Naive thymus-derived CD4-positive, alpha-beta T cell (primary cell): ENCODE measurements around the gene RANBP1. TPM values are rescaled to one million over a fixed set of nuclear protein-coding genes. Genes with fewer than 3 reads are reported as not detected.
A peak's percentile ranks its signal among the peaks of the same experiment; 100 is the strongest.

ENCODE experiments used
- ATAC-seq: fragments of 150-1000 bp; cut with Tn5 transposase; 2 replicates; pipeline ENCODE4 v1.10.0; 2021; ENCODE audit warnings: mild to moderate bottlenecking, moderate library complexity
- CTCF ChIA-PET: fragments of 350-600 bp; sonication (Branson Sonifier 250); formaldehyde crosslinking; loops from one replicate; lab custom pipeline; 2021; ENCODE audit warnings: antibody characterized with exemption; lab: Charles Lee
- POLR2A ChIA-PET: fragments of 350-600 bp; sonication (Branson Sonifier 250); formaldehyde crosslinking; loops from one replicate; lab custom pipeline; 2021; ENCODE audit warnings: antibody characterized with exemption, inconsistent platforms; lab: Charles Lee
- DNase-seq, 9 donors: peaks; one replicate each; pipeline versions ENCODE4 v3.0.0 to v3.0.0-alpha.2; 2020 to 2022; ENCODE audit warnings: mixed read lengths in 1 of 9
- H3K27ac ChIP-seq: one replicate; pipeline ENCODE4 v1.7.0; 2013; ENCODE audit warnings: mild to moderate bottlenecking, low read depth, low read length, moderate library complexity
- H3K27me3 ChIP-seq, 2 donors: one replicate each; pipeline ENCODE4 v1.7.0; 2013; ENCODE audit warnings: low read length in 2 of 2, mild to moderate bottlenecking in 2 of 2, moderate library complexity in 2 of 2; ENCODE audit not compliant: control insufficient read depth in 2 of 2, insufficient read depth in 2 of 2
- H3K36me3 ChIP-seq, 3 experiments: 1 replicate in 2 of 3; 2 replicates in 1 of 3; pipeline ENCODE4 v1.7.0; 2013; ENCODE audit warnings: low read length in 3 of 3, mild to moderate bottlenecking in 3 of 3, moderate library complexity in 1 of 3; ENCODE audit not compliant: insufficient read depth in 3 of 3, control insufficient read depth in 2 of 3
- H3K4me1 ChIP-seq, 2 donors: one replicate each; pipeline ENCODE4 v1.7.0; 2013; ENCODE audit warnings: low read length in 2 of 2, mild to moderate bottlenecking in 2 of 2, moderate library complexity in 1 of 2; ENCODE audit not compliant: control insufficient read depth in 2 of 2, insufficient read depth in 2 of 2
- H3K4me3 ChIP-seq: 2 replicates; pipeline ENCODE4 v1.7.0; 2013; ENCODE audit warnings: mild to moderate bottlenecking, low read length
- H3K9me3 ChIP-seq, 3 experiments: 1 replicate in 2 of 3; 2 replicates in 1 of 3; pipeline ENCODE4 v1.7.0; 2013; ENCODE audit warnings: low read length in 3 of 3; ENCODE audit not compliant: control insufficient read depth in 2 of 3
- H3K27ac Mint-ChIP-seq, 9 donors: one replicate each; pipeline ENCODE4 v1.8.0; 2020 to 2022; ENCODE audit warnings: mixed read lengths in 9 of 9, mild to moderate bottlenecking in 8 of 9, moderate library complexity in 5 of 9, inconsistent platforms in 2 of 9
- H3K27me3 Mint-ChIP-seq, 5 donors: one replicate each; pipeline ENCODE4 v1.8.0; 2021 to 2022; ENCODE audit warnings: mixed read lengths in 5 of 5, mild to moderate bottlenecking in 1 of 5
- H3K36me3 Mint-ChIP-seq, 5 donors: one replicate each; pipeline ENCODE4 v1.8.0; 2020 to 2022; ENCODE audit warnings: mixed read lengths in 5 of 5, mild to moderate bottlenecking in 3 of 5, inconsistent platforms in 1 of 5
- H3K4me1 Mint-ChIP-seq, 7 donors: one replicate each; pipeline ENCODE4 v1.8.0; 2020 to 2022; ENCODE audit warnings: mixed read lengths in 7 of 7, mild to moderate bottlenecking in 3 of 7, inconsistent platforms in 1 of 7
- H3K4me3 Mint-ChIP-seq, 10 donors: one replicate each; pipeline ENCODE4 v1.8.0; 2020 to 2022; ENCODE audit warnings: mild to moderate bottlenecking in 10 of 10, mixed read lengths in 10 of 10, moderate library complexity in 6 of 10, inconsistent platforms in 2 of 10
- H3K9me3 Mint-ChIP-seq, 11 donors: one replicate each; pipeline ENCODE4 v1.8.0; 2020 to 2022; ENCODE audit warnings: mixed read lengths in 11 of 11, mild to moderate bottlenecking in 4 of 11, inconsistent platforms in 1 of 11, moderate library complexity in 1 of 11
- intact Hi-C, 2 donors: fragments of 100-400 bp; cut with micrococcal nuclease; formaldehyde crosslinking; loops; one replicate each; pipeline ENCODE4 v1.15.1; 2023
- polyA plus RNA-seq, 2 donors: library from polyadenylated mRNA; unstranded; fragments of 300-500 nt; fragmentation: Illumina TruSeq; gene quantifications; one replicate each; pipeline ENCODE4 v1.2.3, GENCODE V29; 2021
- total RNA-seq, 6 experiments: library from RNA in 5 of 6; stranded (reverse) in 5 of 6; gene quantifications; 1 replicate in 5 of 6; 2 replicates in 1 of 6; pipeline ENCODE4 v1.2.3 and lab custom pipeline; 2021 to 2026

The RANBP1 gene
- total and polyA plus RNA-seq, 7 experiments from 2014 or later, result 50.4 to 224 (median 75.5) TPM

DNA sequence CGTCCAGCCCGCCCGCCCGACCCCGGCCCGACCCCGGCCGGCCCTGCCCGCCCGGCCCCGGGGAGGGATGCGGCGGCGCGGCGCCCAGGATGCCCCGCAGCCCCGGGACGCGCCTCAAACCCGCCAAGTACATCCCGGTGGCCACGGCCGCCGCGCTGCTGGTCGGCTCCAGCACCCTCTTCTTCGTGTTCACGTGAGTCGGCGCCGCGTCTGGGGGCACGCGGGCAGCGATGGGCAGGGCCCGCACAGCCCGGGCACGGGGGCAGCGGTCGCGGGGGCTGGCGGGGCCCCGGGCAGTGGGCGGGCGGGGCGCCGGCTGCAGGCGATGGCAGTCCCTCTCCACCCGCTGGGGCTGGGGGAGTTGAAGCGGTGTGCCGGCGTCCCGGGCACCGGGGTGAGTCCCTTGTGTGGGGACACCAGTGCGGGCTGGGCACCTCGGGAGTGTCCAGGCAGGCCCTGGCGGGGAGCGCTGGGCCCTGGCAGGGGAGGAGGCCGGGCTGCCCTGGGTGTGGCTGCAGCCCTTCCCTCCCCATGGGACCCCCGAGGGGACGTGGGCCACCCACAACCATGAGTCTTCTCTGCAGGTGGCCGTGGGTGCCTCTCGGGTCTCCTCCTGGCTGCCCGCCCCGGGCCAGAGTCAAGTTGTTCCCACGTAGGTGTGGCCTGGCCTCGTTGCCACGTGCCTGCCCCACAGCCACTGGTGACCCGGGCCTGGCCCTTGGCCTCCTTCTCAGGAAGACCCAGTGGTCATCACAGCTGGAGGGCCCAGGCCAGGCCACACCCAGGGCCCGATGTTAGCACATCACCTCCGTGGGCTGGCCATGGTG is 16.2 kb downstream of the RANBP1 start:
- peaks cover 5 to 41% (median 29%) of the 10 kb centered on the region in 7 donors for H3K4me1 Mint-ChIP-seq
- H3K27me3 Mint-ChIP-seq, result no peaks in the 10 kb centered on the region
- ChIA-PET POLR2A (no interaction called here), CTCF (no interaction called here)
- H3K4me1 ChIP-seq, result peaks cover 14 to 20% of the 10 kb centered on the region in 2 donors
- peaks cover 0 to 2% (median 0%) of the 10 kb centered on the region in 5 donors for H3K36me3 Mint-ChIP-seq
- no peak for ATAC-seq
- peak in 2 of 9 donors; percentile 15 to 44 for DNase-seq
- peak overlapping the region; percentile 64 for H3K27ac ChIP-seq
- peak overlapping the region; percentile 48 for H3K4me3 ChIP-seq
- H3K9me3 Mint-ChIP-seq, result peaks cover 0 to 2% (median 0%) of the 10 kb centered on the region in 11 donors
- H3K9me3 ChIP-seq, result no peaks in the 10 kb centered on the region
- H3K36me3 ChIP-seq, result peaks cover 0 to 3% (median 0%) of the 10 kb centered on the region in 3 experiments
- H3K27me3 ChIP-seq, result no peaks in the 10 kb centered on the region
- peak overlapping the region in 2 of 9 donors; percentile 9 to 43 for H3K27ac Mint-ChIP-seq
- intact Hi-C loops, result loop anchor here (1.0 kb wide), 6 partner anchors 15 to 116 kb away; partner anchors contain the start of genes TRMT2A (in 2 of the 2), ARVCF (in 1 of the 2), DGCR8 (in 1 of the 2) and TANGO2 (in 1 of the 2)
- peak overlapping the region; percentile 62 to 83 (median 74) for H3K4me3 Mint-ChIP-seq

GRCh38 chr22:20132686-20133246 is 16.9 kb downstream of the RANBP1 start:
- Histone ChIP-seq H3K9me3 (no peaks in the 10 kb centered on the region), H3K27me3 (no peaks in the 10 kb centered on the region), H3K36me3 (peaks cover 0 to 3% (median 0%) of the 10 kb centered on the region in 3 experiments), H3K4me3 (peak overlapping the region; percentile 48), H3K4me1 (peaks cover 14 to 20% of the 10 kb centered on the region in 2 donors), H3K27ac (peak overlapping the region; percentile 64)
- intact Hi-C loops, result no loop called here
- Mint-ChIP-seq H3K27me3 (no peaks in the 10 kb centered on the region), H3K36me3 (no peaks in the 10 kb centered on the region), H3K9me3 (no peaks in the 10 kb centered on the region), H3K4me1 (peaks cover 10 to 45% (median 29%) of the 10 kb centered on the region in 7 donors), H3K27ac (peak overlapping the region in 6 of 9 donors; percentile 28 to 70 (median 54)), H3K4me3 (peak overlapping the region; percentile 62 to 83 (median 74))
- ATAC-seq (no peak), DNase-seq (no peak)
- CTCF ChIA-PET, result no interaction called here
- POLR2A ChIA-PET, result no interaction called here

GRCh38 chr22:20133930-20134549 is 18.1 kb downstream of the RANBP1 start:
- Mint-ChIP-seq H3K36me3 (peaks cover 0 to 2% (median 0%) of the 10 kb centered on the region in 5 donors), H3K27ac (peak overlapping the region in 4 of 9 donors; percentile 28 to 70 (median 46)), H3K4me3 (peak overlapping the region; percentile 26 to 83 (median 60)), H3K4me1 (peaks cover 15 to 53% (median 32%) of the 10 kb centered on the region in 7 donors), H3K27me3 (no peaks in the 10 kb centered on the region), H3K9me3 (no peaks in the 10 kb centered on the region)
- intact Hi-C loops, result no loop called here
- ATAC-seq (no peak), DNase-seq (no peak)
- Histone ChIP-seq H3K9me3 (no peaks in the 10 kb centered on the region), H3K4me1 (peaks cover 14 to 20% of the 10 kb centered on the region in 2 donors), H3K4me3 (no peak overlapping the region), H3K36me3 (peaks cover 0 to 5% (median 0%) of the 10 kb centered on the region in 3 experiments), H3K27me3 (no peaks in the 10 kb centered on the region), H3K27ac (no peak overlapping the region)
- ChIA-PET CTCF (no interaction called here), POLR2A (no interaction called here)

GRCh38 chr22:20135265-20135664 is 19.4 kb downstream of the RANBP1 start:
- peaks cover 0 to 8% (median 0%) of the 10 kb centered on the region in 5 donors for H3K36me3 Mint-ChIP-seq
- peaks cover 15 to 46% (median 24%) of the 10 kb centered on the region in 7 donors for H3K4me1 Mint-ChIP-seq
- no peak for DNase-seq
- peaks cover 0 to 15% (median 0%) of the 10 kb centered on the region in 3 experiments for H3K36me3 ChIP-seq
- peaks cover 8 to 17% of the 10 kb centered on the region in 2 donors for H3K4me1 ChIP-seq
- H3K9me3 ChIP-seq, result no peaks in the 10 kb centered on the region
- H3K9me3 Mint-ChIP-seq, result no peaks in the 10 kb centered on the region
- no peak overlapping the region for H3K27ac Mint-ChIP-seq
- H3K4me3 ChIP-seq, result no peak overlapping the region
- no peak overlapping the region for H3K27ac ChIP-seq
- no peaks in the 10 kb centered on the region for H3K27me3 ChIP-seq
- ChIA-PET POLR2A (no interaction called here), CTCF (no interaction called here)
- ATAC-seq, result no peak
- H3K4me3 Mint-ChIP-seq, result peak overlapping the region in 2 of 10 donors; percentile 9 to 71
- intact Hi-C loops, result no loop called here
- H3K27me3 Mint-ChIP-seq, result no peaks in the 10 kb centered on the region

GRCh38 chr22:20135806-20136602 is 20.1 kb downstream of the RANBP1 start:
- intact Hi-C loops, result no loop called here
- ChIA-PET POLR2A (no interaction called here), CTCF (no interaction called here)
- H3K27me3 ChIP-seq, result no peaks in the 10 kb centered on the region
- Mint-ChIP-seq H3K4me1 (peaks cover 15 to 46% (median 24%) of the 10 kb centered on the region in 7 donors), H3K9me3 (no peaks in the 10 kb centered on the region), H3K36me3 (peaks cover 0 to 8% (median 0%) of the 10 kb centered on the region in 5 donors), H3K4me3 (peak overlapping the region in 2 of 10 donors; percentile 19 to 71), H3K27me3 (no peaks in the 10 kb centered on the region), H3K27ac (peak overlapping the region in 1 of 9 donors; percentile 38)
- H3K4me1 ChIP-seq, result peaks cover 5 to 11% of the 10 kb centered on the region in 2 donors
- peaks cover 0 to 19% (median 0%) of the 10 kb centered on the region in 3 experiments for H3K36me3 ChIP-seq
- H3K9me3 ChIP-seq, result no peaks in the 10 kb centered on the region
- H3K27ac ChIP-seq, result no peak overlapping the region
- no peak overlapping the region for H3K4me3 ChIP-seq
- DNase-seq, result no peak
- no peak for ATAC-seq

DNA sequence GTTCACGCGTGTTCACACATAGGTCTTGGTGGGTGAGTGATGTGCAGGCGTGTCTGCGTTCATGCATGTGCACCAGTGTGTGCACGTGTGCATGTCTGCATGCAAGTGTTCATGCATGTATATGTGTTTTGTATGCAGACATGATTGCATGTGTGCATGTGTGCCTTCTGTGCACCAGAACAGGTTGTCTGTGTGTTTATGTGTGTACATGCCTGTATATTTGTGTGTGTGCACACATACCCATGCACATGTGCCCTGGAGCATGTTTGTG is 20.6 kb downstream of the RANBP1 start:
- H3K27me3 Mint-ChIP-seq, result no peaks in the 10 kb centered on the region
- peaks cover 0 to 8% (median 0%) of the 10 kb centered on the region in 5 donors for H3K36me3 Mint-ChIP-seq
- POLR2A ChIA-PET, result no interaction called here
- peaks cover 15 to 46% (median 24%) of the 10 kb centered on the region in 7 donors for H3K4me1 Mint-ChIP-seq
- ATAC-seq (no peak), DNase-seq (no peak)
- Histone ChIP-seq H3K4me1 (peaks cover 5 to 11% of the 10 kb centered on the region in 2 donors), H3K36me3 (peaks cover 0 to 22% (median 0%) of the 10 kb centered on the region in 3 experiments), H3K27ac (no peak overlapping the region), H3K27me3 (no peaks in the 10 kb centered on the region), H3K4me3 (no peak overlapping the region), H3K9me3 (no peaks in the 10 kb centered on the region)
- peak overlapping the region in 2 of 10 donors; percentile 19 to 45 for H3K4me3 Mint-ChIP-seq
- CTCF ChIA-PET, result no interaction called here
- intact Hi-C loops, result no loop called here
- no peaks in the 10 kb centered on the region for H3K9me3 Mint-ChIP-seq
- peak overlapping the region in 2 of 9 donors; percentile 38 to 41 for H3K27ac Mint-ChIP-seq
